Thyroid gland (tissue), 4 donors: ENCODE results near the gene ABR. TPM values are rescaled to one million over a fixed set of nuclear protein-coding genes. Genes with fewer than 3 reads are reported as not detected.

ENCODE experiments used
- DNase-seq, 2 donors: peaks; one replicate each; pipeline ENCODE4 v3.0.0-alpha.2; 2019
- H3K27ac ChIP-seq, 3 donors: fragments of 200-600 bp; sonication (generic); 1 replicate in 2 of 3; 2 replicates in 1 of 3; pipeline ENCODE4 v1.5.1; 2016 to 2019; ENCODE audit warnings: mild to moderate bottlenecking in 1 of 3, moderate library complexity in 1 of 3
- H3K27me3 ChIP-seq: fragments of 200-600 bp; sonication (generic); one replicate; pipeline ENCODE4 v1.5.1; 2019
- H3K36me3 ChIP-seq, 2 donors: fragments of 200-600 bp; sonication (generic); one replicate each; pipeline ENCODE4 v1.5.1; 2016 to 2019
- H3K4me1 ChIP-seq, 2 donors: fragments of 200-600 bp; sonication (generic); one replicate each; pipeline ENCODE4 v1.5.1; 2017 to 2019
- H3K4me3 ChIP-seq, 3 donors: fragments of 200-600 bp; sonication (generic); replicated peaks in 1 of 3; 1 replicate in 2 of 3; 2 replicates in 1 of 3; pipeline ENCODE4 v1.5.1; 2016; ENCODE audit warnings: mild to moderate bottlenecking in 1 of 3
- H3K9me3 ChIP-seq: fragments of 200-600 bp; sonication (generic); one replicate; pipeline ENCODE4 v1.5.1; 2017
- POLR2A ChIP-seq, 2 donors: fragments of 450-650 bp; IDR thresholded peaks; one replicate each; pipeline ENCODE4 v1.6.1; 2017; ENCODE audit warnings: antibody characterized with exemption in 2 of 2, mild to moderate bottlenecking in 2 of 2, moderate library complexity in 1 of 2
- whole genome bisulfite sequencing, 2 donors: methylation state at CpG; one replicate each; pipeline ENCODE4 v1.1.5; 2017; 5-methylcytosine and 5-hydroxymethylcytosine counted together
- intact Hi-C: fragments of 100-400 bp; cut with DNase I; formaldehyde crosslinking; loops from one replicate; pipeline ENCODE4 v1.15.1; 2023
- total RNA-seq, 4 donors: library from RNA; depleted of rRNA; stranded (reverse); fragments of >200 nt; gene quantifications; one replicate each; pipeline ENCODE4 v1.2.3, GENCODE V29; 2016
- TF ChIP-seq, protein P1 (sequence below), 6 experiments: fragments of 200-600 bp in 3 of 6; fragments of 450-650 bp in 3 of 6; sonication (generic) in 3 of 6; IDR thresholded peaks; one replicate each; pipeline ENCODE4 v1.5.1; 2016 to 2019; ENCODE audit warnings: antibody characterized with exemption in 6 of 6, mild to moderate bottlenecking in 2 of 6, inconsistent platforms in 1 of 6, moderate library complexity in 1 of 6

The ABR gene
- total RNA-seq, 4 donors from 2014 or later = 23.7 to 33.7 (median 31.5) TPM

DNA sequence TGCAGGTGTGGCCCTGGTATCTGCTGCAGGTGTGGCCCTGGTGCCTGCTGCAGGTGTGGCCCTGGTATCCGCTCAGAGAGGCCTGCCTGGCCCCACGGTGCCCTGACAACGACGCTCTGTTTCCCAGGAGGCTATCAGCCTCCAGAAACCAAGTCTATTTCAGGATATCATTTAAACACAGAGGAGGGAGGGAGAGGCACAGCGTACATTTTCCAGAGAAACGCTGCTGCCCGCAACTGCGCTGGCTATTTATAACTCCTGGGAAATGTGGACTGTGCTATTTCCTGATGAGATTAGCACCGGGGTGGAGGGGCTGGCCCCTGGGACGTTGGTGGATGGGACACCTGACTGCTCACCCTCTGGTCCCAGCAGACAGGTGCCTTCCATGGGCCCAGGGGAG, 160.3 kb downstream of the ABR start:
- H3K27ac ChIP-seq = no peak overlapping the region
- no peaks in the 10 kb centered on the region for H3K4me1 ChIP-seq
- WGBS, 2 donors = 72 to 92% methylated on average over 8 to 10 of the region's 10 CpGs
- no peak for TF ChIP-seq POLR2A (IDR thresholded peaks at IDR 0.05)
- TF ChIP-seq, protein P1, sequence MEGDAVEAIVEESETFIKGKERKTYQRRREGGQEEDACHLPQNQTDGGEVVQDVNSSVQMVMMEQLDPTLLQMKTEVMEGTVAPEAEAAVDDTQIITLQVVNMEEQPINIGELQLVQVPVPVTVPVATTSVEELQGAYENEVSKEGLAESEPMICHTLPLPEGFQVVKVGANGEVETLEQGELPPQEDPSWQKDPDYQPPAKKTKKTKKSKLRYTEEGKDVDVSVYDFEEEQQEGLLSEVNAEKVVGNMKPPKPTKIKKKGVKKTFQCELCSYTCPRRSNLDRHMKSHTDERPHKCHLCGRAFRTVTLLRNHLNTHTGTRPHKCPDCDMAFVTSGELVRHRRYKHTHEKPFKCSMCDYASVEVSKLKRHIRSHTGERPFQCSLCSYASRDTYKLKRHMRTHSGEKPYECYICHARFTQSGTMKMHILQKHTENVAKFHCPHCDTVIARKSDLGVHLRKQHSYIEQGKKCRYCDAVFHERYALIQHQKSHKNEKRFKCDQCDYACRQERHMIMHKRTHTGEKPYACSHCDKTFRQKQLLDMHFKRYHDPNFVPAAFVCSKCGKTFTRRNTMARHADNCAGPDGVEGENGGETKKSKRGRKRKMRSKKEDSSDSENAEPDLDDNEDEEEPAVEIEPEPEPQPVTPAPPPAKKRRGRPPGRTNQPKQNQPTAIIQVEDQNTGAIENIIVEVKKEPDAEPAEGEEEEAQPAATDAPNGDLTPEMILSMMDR (IDR thresholded peaks at IDR 0.05) = no peak
- no peaks in the 10 kb centered on the region for H3K9me3 ChIP-seq
- H3K27me3 ChIP-seq = no peaks in the 10 kb centered on the region
- DNase-seq = no peak
- no peak overlapping the region for H3K4me3 ChIP-seq
- intact Hi-C loops = no loop called here
- H3K36me3 ChIP-seq = no peaks in the 10 kb centered on the region

- 86 to 88% methylated on average over 11 of the region's 11 CpGs for WGBS, 2 donors
- Histone ChIP-seq H3K4me1 (no peaks in the 10 kb centered on the region), H3K9me3 (no peaks in the 10 kb centered on the region), H3K27me3 (no peaks in the 10 kb centered on the region), H3K27ac (no peak overlapping the region), H3K36me3 (no peaks in the 10 kb centered on the region), H3K4me3 (no peak overlapping the region)
- TF ChIP-seq, protein P1 (IDR thresholded peaks at IDR 0.05) = no peak
- no peak for TF ChIP-seq POLR2A (IDR thresholded peaks at IDR 0.05)
- intact Hi-C loops = no loop called here
- no peak for DNase-seq
Observed at GRCh38 chr17:1018547-1018946, 161.2 kb downstream of the ABR start.

- no peak for DNase-seq
- WGBS, 2 donors = 94% methylated on average over 9 of the region's 9 CpGs
Observed at GRCh38 chr17:1013729-1014090, 166.1 kb downstream of the ABR start.

GRCh38 chr17:1012823-1013728, 166.7 kb downstream of the ABR start:
- DNase-seq = no peak
- H3K27ac ChIP-seq = no peak overlapping the region
- H3K4me1 ChIP-seq = no peaks in the 10 kb centered on the region
- H3K9me3 ChIP-seq = no peaks in the 10 kb centered on the region
- intact Hi-C loops = no loop called here
- no peak for TF ChIP-seq POLR2A (IDR thresholded peaks at IDR 0.05)
- TF ChIP-seq, protein P1 (IDR thresholded peaks at IDR 0.05) = no peak
- WGBS, 2 donors = 78 to 88% methylated on average over 22 to 24 of the region's 30 CpGs
- no peaks in the 10 kb centered on the region for H3K27me3 ChIP-seq
- peaks cover 10 to 32% of the 10 kb centered on the region in 2 donors for H3K36me3 ChIP-seq
- H3K4me3 ChIP-seq = no peak overlapping the region

More at GRCh38 chr17:1013729-1014090, 166.1 kb downstream of the ABR start:
- no peaks in the 10 kb centered on the region for H3K9me3 ChIP-seq
- H3K27ac ChIP-seq = no peak overlapping the region
- no peaks in the 10 kb centered on the region for H3K27me3 ChIP-seq
- no peaks in the 10 kb centered on the region for H3K4me1 ChIP-seq
- H3K4me3 ChIP-seq = no peak overlapping the region
- H3K36me3 ChIP-seq = peaks cover 10 to 32% of the 10 kb centered on the region in 2 donors
- intact Hi-C loops = no loop called here
- no peak for TF ChIP-seq POLR2A (IDR thresholded peaks at IDR 0.05)
- TF ChIP-seq, protein P1 (IDR thresholded peaks at IDR 0.05) = no peak
